ENCODE results near the gene HPCAL1. TPM values are rescaled to one million over a fixed set of nuclear protein-coding genes. Genes with fewer than 3 reads are reported as not detected.

Gene HPCAL1
- total and polyA plus RNA-seq, 2 donors (not counting 1 experiment from before 2014, with no cell fraction given): 60.3 to 65.1 TPM

GRCh38 chr2:10273215-10274175, 29.2 kb upstream of the HPCAL1 start:
- H3K79me2 ChIP-seq (ENCODE audit: control insufficient read depth, insufficient read depth, low read length): no peaks in the 10 kb centered on the region
- no peak overlapping the region for H2AFZ ChIP-seq (ENCODE audit: insufficient read depth, low read depth, low read length, poor library complexity, severe bottlenecking)
- H3K4me3 ChIP-seq (ENCODE audit: control extremely low read depth in 1 of 5, extremely low read depth in 1 of 5, insufficient read depth in 1 of 5, low read depth in 2 of 5, low read length in 4 of 5): no peak overlapping the region
- no peak overlapping the region for H3K9ac ChIP-seq (ENCODE audit: low read length)
- Mint-ChIP-seq H3K27me3 (peaks cover 4% of the 10 kb centered on the region), H3K4me3 (no peak overlapping the region), H3K4me1 (peaks cover 5% of the 10 kb centered on the region), H3K27ac (no peak overlapping the region), H3K9me3 (ENCODE audit: insufficient read depth) (no peaks in the 10 kb centered on the region)
- ATAC-seq (ENCODE audit: low read depth) (no peak), DNase-seq (no peak)
- H3K36me3 ChIP-seq (replicated peaks in 1 of 2; ENCODE audit: control extremely low read depth in 1 of 2, control insufficient read depth in 1 of 2, extremely low read depth in 1 of 2, insufficient read depth in 2 of 2, low read length in 1 of 2): no peaks in the 10 kb centered on the region
- no peaks in the 10 kb centered on the region for H3K9me3 ChIP-seq (ENCODE audit: control extremely low read depth in 1 of 3, control insufficient read depth in 2 of 3, insufficient read depth in 1 of 3, low read length in 2 of 3)
- ChIA-PET CTCF (interaction anchor here (1.3 to 7.3 kb wide), 3 partner anchors 31 to 161 kb away, joined by 3 to 131 read pairs (median 17); no protein-coding TSS in a partner anchor), POLR2A (interaction anchor here (0.5 kb wide), 1 partner anchor 28 kb away, joined by 6 read pairs; no protein-coding TSS in a partner anchor)
- no peak overlapping the region for H3K27ac ChIP-seq (ENCODE audit: low read length in 2 of 2)
- no peak for TF ChIP-seq EZH2 (IDR thresholded peaks at IDR 0.05; ENCODE audit: borderline replicate concordance, insufficient read depth, low read depth, low read length, poor library complexity, severe bottlenecking)
- no peak for TF ChIP-seq CTCF (IDR thresholded peaks at IDR 0.05)
- peaks cover 3 to 8% of the 10 kb centered on the region in 2 donors for H3K4me1 ChIP-seq (ENCODE audit: control insufficient read depth in 2 of 2, insufficient read depth in 2 of 2, low read length in 2 of 2)
- intact Hi-C loops (cut with micrococcal nuclease): loop anchor here (10.0 kb wide), 1 partner anchor 149 kb away; the partner anchor contains the start of gene RRM2
- no peaks in the 10 kb centered on the region for H4K20me1 ChIP-seq (ENCODE audit: control insufficient read depth, insufficient read depth, low read length, poor library complexity, severe bottlenecking)
- no peaks in the 10 kb centered on the region for H3K27me3 ChIP-seq (replicated peaks in 1 of 4; ENCODE audit: control extremely low read depth in 1 of 4, control insufficient read depth in 3 of 4, insufficient read depth in 4 of 4, low read length in 3 of 4)
- WGBS (ENCODE audit: insufficient coverage): 95% methylated on average over 18 of the region's 22 CpGs
- no peak overlapping the region for H3K4me2 ChIP-seq (replicated peaks; ENCODE audit: low read depth, low read length, poor library complexity, severe bottlenecking)
